Osteocyte (in vitro differentiated cells): Measurements from ENCODE around the gene SDHAF2. TPM values are rescaled to one million over a fixed set of nuclear protein-coding genes. Genes with fewer than 3 reads are reported as not detected.
"Not testable (repeated sequence)": the region's sequence is repeated elsewhere in the genome, so short reads cannot be mapped to it uniquely, and the experiment has no call there.

Source experiments
- DNase-seq: peaks from one replicate; pipeline ENCODE4 v3.0.0; 2021; ENCODE audit warnings: mixed read lengths; ENCODE audit not compliant: unreplicated experiment; ENCODE audit errors: extremely low spot score
- H3K27ac Mint-ChIP-seq: one replicate; pipeline ENCODE4 v1.8.0; 2021; ENCODE audit warnings: mild to moderate bottlenecking, mixed read lengths; ENCODE audit not compliant: unreplicated experiment
- H3K27me3 Mint-ChIP-seq: one replicate; pipeline ENCODE4 v1.8.0; 2021; ENCODE audit warnings: mixed read lengths; ENCODE audit not compliant: unreplicated experiment
- H3K36me3 Mint-ChIP-seq: one replicate; pipeline ENCODE4 v1.8.0; 2021; ENCODE audit warnings: mixed read lengths; ENCODE audit not compliant: unreplicated experiment
- H3K4me1 Mint-ChIP-seq: one replicate; pipeline ENCODE4 v1.8.0; 2021; ENCODE audit warnings: mixed read lengths; ENCODE audit not compliant: unreplicated experiment
- H3K4me3 Mint-ChIP-seq: one replicate; pipeline ENCODE4 v1.8.0; 2021; ENCODE audit warnings: mild to moderate bottlenecking, moderate library complexity, mixed read lengths; ENCODE audit not compliant: unreplicated experiment
- H3K9me3 Mint-ChIP-seq: one replicate; pipeline ENCODE4 v1.8.0; 2021; ENCODE audit warnings: mixed read lengths; ENCODE audit not compliant: unreplicated experiment
- CTCF ChIP-seq: fragments of 200-600 bp; sonication (generic); IDR thresholded peaks from 2 replicates; pipeline ENCODE4 v1.5.0; 2021; ENCODE audit warnings: antibody characterized with exemption, mild to moderate bottlenecking, moderate library complexity
- total RNA-seq: library from RNA; stranded (reverse); gene quantifications from 2 replicates; pipeline ENCODE4 v1.2.1, GENCODE V29; 2021

SDHAF2 gene
- total RNA-seq, 1 donor from 2014 or later = 35.7 TPM

- Mint-ChIP-seq H3K27me3 (no peaks in the 10 kb centered on the region), H3K9me3 (no peaks in the 10 kb centered on the region), H3K27ac (no peak overlapping the region), H3K36me3 (peaks cover 15% of the 10 kb centered on the region), H3K4me1 (peaks cover 6% of the 10 kb centered on the region), H3K4me3 (no peak overlapping the region)
- no peak for TF ChIP-seq CTCF
- no peak for DNase-seq
Measured at GRCh38 chr11:61460986-61461385, 31.1 kb downstream of the SDHAF2 start.

GRCh38 chr11:61467602-61468001 lies 37.7 kb downstream of the SDHAF2 start:
- not testable (repeated sequence) for H3K27me3 Mint-ChIP-seq, DNase-seq, H3K4me3 Mint-ChIP-seq, H3K4me1 Mint-ChIP-seq, H3K27ac Mint-ChIP-seq, H3K9me3 Mint-ChIP-seq
- peaks cover 13% of the 10 kb centered on the region for H3K36me3 Mint-ChIP-seq

GRCh38 chr11:61468002-61468401 lies 38.1 kb downstream of the SDHAF2 start:
- DNase-seq = no peak
- peaks cover 16% of the 10 kb centered on the region for H3K36me3 Mint-ChIP-seq
- H3K9me3 Mint-ChIP-seq = no peaks in the 10 kb centered on the region
- no peak overlapping the region for H3K27ac Mint-ChIP-seq
- no peak for TF ChIP-seq CTCF
- H3K27me3 Mint-ChIP-seq = no peaks in the 10 kb centered on the region
- no peak overlapping the region for H3K4me3 Mint-ChIP-seq
- H3K4me1 Mint-ChIP-seq = peaks cover 3% of the 10 kb centered on the region

- H3K27me3 Mint-ChIP-seq = no peaks in the 10 kb centered on the region
- no peak for DNase-seq
- peak overlapping the region; percentile 50 for H3K27ac Mint-ChIP-seq
- H3K4me3 Mint-ChIP-seq = no peak overlapping the region
- no peaks in the 10 kb centered on the region for H3K9me3 Mint-ChIP-seq
- peaks cover 3% of the 10 kb centered on the region for H3K4me1 Mint-ChIP-seq
- peaks cover 26% of the 10 kb centered on the region for H3K36me3 Mint-ChIP-seq
- TF ChIP-seq CTCF = no peak
Measured at GRCh38 chr11:61472282-61472681, 42.4 kb downstream of the SDHAF2 start.

- peaks cover 3% of the 10 kb centered on the region for H3K4me1 Mint-ChIP-seq
- peaks cover 24% of the 10 kb centered on the region for H3K36me3 Mint-ChIP-seq
- no peaks in the 10 kb centered on the region for H3K27me3 Mint-ChIP-seq
- TF ChIP-seq CTCF = no peak
- H3K27ac Mint-ChIP-seq = no peak overlapping the region
- no peak for DNase-seq
- no peak overlapping the region for H3K4me3 Mint-ChIP-seq
- no peaks in the 10 kb centered on the region for H3K9me3 Mint-ChIP-seq
Measured at GRCh38 chr11:61472868-61473267, 42.9 kb downstream of the SDHAF2 start.

GRCh38 chr11:61473370-61474012 lies 43.6 kb downstream of the SDHAF2 start:
- Mint-ChIP-seq H3K27me3 (no peaks in the 10 kb centered on the region), H3K36me3 (peaks cover 19% of the 10 kb centered on the region), H3K9me3 (no peaks in the 10 kb centered on the region), H3K4me1 (peaks cover 3% of the 10 kb centered on the region), H3K4me3 (no peak overlapping the region), H3K27ac (no peak overlapping the region)
- no peak for TF ChIP-seq CTCF
- no peak for DNase-seq
